Tibial nerve (tissue), 3 donors: ENCODE measurements around the gene SLC35B2.

ENCODE experiments used
- POLR2A ChIP-seq, 2 donors: fragments of 450-650 bp; IDR thresholded peaks; one replicate each; pipeline ENCODE4 v1.6.1; 2017; ENCODE audit warnings: antibody characterized with exemption in 2 of 2, mild to moderate bottlenecking in 2 of 2, moderate library complexity in 2 of 2
- TF ChIP-seq, protein P1 (sequence below), 5 experiments: fragments of 200-600 bp in 3 of 5; fragments of 450-650 bp in 2 of 5; sonication (generic) in 3 of 5; IDR thresholded peaks; one replicate each; pipeline ENCODE4 v1.5.1; 2016 to 2019; ENCODE audit warnings: antibody characterized with exemption in 5 of 5, mild to moderate bottlenecking in 3 of 5, moderate library complexity in 2 of 5

DNA sequence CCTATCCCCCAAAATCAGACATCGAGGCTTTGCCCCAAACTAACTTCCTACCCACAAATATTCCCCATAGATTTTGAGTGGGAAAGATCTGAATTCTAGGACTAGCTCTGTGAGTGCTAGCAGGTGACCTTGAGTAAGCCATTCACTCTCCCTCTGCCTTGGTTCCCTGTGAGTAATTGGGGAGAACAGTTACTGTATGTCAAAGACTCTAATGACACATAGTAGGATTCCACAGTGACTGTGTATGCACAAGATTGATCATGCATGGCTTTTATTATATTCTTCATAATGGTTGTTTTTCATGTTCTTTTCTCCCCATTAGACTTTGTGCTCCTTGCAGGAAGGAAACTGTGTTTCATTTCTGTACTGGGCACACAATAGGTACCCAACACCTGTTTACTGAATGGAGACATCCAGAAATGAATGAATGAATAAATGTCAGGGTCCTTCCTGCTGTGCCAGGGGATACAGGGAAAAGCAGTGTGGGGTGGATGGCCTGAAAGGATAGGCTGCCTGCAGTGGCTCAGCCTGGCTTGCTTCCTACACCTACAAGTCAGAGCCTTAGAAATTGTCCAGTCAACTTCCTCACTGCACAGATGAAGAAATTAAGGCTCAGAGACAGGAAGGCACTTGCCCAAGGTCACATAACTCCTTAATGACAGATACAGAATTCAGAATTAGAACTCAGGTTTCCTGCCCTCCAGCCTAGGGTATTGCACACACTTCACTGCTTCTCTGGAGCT lies 12.0 kb upstream of the SLC35B2 start:
- TF ChIP-seq, protein P1, sequence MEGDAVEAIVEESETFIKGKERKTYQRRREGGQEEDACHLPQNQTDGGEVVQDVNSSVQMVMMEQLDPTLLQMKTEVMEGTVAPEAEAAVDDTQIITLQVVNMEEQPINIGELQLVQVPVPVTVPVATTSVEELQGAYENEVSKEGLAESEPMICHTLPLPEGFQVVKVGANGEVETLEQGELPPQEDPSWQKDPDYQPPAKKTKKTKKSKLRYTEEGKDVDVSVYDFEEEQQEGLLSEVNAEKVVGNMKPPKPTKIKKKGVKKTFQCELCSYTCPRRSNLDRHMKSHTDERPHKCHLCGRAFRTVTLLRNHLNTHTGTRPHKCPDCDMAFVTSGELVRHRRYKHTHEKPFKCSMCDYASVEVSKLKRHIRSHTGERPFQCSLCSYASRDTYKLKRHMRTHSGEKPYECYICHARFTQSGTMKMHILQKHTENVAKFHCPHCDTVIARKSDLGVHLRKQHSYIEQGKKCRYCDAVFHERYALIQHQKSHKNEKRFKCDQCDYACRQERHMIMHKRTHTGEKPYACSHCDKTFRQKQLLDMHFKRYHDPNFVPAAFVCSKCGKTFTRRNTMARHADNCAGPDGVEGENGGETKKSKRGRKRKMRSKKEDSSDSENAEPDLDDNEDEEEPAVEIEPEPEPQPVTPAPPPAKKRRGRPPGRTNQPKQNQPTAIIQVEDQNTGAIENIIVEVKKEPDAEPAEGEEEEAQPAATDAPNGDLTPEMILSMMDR (IDR thresholded peaks at IDR 0.05): no peak
- TF ChIP-seq POLR2A (IDR thresholded peaks at IDR 0.05): no peak
